Fibroblast of skin of abdomen (primary cell): Measurements from ENCODE around the gene SPATS2L.
A peak's percentile ranks its signal among the peaks of the same experiment; 100 is the strongest.
"Not testable (repeated sequence)": the region's sequence is repeated elsewhere in the genome, so short reads cannot be mapped to it uniquely, and the experiment has no call there.

Experiments
- DNase-seq: peaks from one replicate; pipeline ENCODE4 v3.0.0-alpha.2; 2013

The SPATS2L gene

DNA sequence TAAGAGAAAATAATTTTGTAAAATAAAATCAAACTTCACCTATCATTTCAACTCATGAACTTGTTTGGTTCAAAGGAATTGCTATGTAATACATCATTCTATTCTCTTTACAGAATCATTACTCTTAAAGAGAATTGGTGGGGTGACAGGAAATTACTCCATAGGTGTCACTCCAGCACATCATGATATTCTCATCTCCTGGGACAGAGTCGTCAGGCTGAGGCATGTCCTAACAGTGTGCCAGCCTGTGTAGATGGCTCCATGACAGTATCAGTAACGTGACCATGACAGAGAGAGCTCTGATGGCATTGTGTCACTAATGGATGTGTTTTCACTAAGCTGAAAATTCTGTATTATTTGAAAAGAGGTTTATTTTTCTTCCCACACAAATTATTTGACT lies 13.9 kb downstream of the SPATS2L start:
- no peak for DNase-seq

- DNase-seq = no peak
These were observed 14.5 kb downstream of the SPATS2L start for GRCh38 chr2:200320991-200321390.

- no peak for DNase-seq
These were observed 15.5 kb downstream of the SPATS2L start for GRCh38 chr2:200321780-200322534.

GRCh38 chr2:200322607-200323006 lies 16.1 kb downstream of the SPATS2L start:
- no peak for DNase-seq

DNA sequence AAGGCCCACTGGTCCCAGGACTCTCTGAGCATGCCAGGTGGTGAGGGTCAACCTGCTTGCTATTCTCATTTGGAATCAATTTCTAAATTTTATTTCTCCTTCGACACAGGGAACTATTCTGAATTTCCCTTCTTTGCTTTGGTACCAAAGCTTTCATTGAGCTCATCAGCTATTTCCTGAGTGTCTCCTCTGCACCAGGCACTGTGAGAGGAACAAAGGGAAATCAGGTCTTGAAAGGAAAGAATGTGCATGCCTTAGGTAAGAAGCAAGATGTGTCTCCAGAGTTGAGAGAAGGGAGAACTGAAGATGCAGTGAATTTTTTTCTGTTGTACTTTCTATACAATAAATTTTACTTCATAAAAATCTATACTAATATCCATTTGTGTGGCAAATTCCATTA lies 17.9 kb downstream of the SPATS2L start:
- DNase-seq = no peak

GRCh38 chr2:200329384-200329783 lies 22.9 kb downstream of the SPATS2L start:
- no peak for DNase-seq

GRCh38 chr2:200329798-200330197 lies 23.3 kb downstream of the SPATS2L start:
- no peak for DNase-seq

DNA sequence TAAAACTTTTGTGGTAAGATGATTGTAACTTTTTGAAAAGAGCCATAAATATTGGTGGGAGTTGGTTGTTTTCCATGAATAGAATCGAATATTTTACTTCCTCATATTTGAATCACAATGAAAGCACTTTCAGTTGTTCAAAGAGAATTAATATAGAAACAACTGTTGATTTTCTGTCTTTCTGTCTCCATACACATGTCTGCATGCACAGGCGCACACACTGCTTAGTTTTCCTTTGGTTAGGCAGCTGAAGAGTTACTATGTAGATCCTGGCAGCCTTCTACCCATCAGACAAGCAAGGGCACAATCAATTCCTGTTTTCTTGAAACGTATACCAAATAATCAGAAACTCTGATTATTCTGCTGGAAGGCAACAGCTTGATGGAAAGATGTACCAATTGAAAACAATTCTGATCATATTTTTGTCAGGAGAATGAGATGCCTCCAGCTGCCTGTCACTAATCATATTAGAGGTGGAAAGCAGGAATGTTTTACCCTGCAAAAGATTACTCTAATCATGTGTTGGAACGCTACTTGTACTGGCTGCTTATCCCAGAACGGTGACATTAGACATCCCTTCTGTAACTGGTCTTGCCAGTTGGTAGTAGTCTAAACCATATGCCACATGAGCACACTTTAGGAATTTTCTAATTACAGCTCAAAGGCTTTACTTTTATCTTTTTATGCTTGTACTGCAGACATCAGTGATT lies 24.0 kb downstream of the SPATS2L start:
- no peak for DNase-seq

- no peak for DNase-seq
These were observed 24.5 kb downstream of the SPATS2L start for GRCh38 chr2:200331061-200331400.

DNA sequence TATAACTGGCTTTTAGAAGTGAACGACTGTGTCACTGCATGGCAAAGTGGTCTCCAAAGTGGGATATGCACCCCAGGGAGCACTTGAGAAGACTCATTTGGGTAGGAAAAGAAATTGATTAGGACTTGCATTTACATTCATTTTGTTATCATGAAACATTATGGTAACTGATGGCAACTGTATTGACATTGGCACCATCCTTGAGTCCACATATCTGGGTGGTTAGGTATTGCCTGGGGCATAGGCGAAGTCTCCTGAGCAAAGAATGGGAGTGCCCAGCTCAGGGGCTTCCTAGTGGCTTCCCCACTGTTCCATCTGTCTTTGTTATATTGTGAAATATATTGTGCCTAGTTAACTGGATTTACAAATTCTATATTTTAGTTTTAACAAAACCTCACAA lies 29.2 kb downstream of the SPATS2L start:
- no peak for DNase-seq

DNA sequence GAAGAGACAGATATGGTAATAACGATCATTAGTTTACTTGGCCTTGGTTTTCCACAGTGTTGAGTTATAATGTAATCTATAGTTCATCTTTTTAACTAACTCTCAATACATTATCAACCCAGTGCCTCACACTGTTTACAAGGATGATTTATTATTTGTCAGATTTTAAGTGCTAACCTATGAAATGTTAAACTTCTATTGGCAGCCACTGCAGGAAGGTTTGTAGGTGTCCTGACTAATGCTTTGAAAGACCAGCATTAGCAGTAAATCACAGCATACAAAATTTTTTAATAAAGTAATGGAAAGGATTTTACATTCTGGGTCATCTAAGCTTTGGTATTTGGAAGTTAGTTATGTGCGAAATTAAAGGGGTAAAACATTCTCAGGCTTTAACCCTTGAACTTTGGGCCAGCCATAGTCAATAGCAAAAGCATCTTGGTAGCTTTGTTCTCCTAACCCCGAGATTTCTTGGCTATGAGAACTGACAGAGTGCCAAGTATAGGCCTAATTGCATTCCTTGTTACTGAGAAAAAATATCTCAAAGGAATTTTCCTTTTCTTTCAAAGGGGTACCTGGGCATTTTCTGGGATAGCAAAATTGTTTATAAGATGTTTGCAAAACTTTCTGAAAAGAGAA lies 30.6 kb downstream of the SPATS2L start:
- DNase-seq = peak; percentile 40

DNA sequence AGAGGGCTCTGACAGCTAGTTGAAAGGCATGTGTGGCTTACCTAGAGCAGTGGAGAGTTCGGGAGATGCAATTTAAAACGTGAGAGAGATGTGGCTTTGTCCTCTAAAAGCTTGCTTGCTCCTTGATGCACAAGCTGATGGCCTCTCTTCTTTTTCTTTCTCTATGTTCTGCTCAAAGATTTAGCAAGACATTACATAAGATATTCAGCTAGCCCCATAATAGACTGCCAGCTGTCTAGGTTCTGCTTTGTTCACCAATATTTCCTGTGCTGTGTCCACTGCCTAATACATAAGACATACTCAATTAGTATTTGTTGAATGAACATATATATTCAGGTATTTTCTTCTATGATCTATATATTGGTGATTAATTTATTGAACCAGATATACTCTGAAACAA lies 31.1 kb downstream of the SPATS2L start:
- no peak for DNase-seq

GRCh38 chr2:200338692-200339091 lies 32.2 kb downstream of the SPATS2L start:
- peak; percentile 20 for DNase-seq

DNA sequence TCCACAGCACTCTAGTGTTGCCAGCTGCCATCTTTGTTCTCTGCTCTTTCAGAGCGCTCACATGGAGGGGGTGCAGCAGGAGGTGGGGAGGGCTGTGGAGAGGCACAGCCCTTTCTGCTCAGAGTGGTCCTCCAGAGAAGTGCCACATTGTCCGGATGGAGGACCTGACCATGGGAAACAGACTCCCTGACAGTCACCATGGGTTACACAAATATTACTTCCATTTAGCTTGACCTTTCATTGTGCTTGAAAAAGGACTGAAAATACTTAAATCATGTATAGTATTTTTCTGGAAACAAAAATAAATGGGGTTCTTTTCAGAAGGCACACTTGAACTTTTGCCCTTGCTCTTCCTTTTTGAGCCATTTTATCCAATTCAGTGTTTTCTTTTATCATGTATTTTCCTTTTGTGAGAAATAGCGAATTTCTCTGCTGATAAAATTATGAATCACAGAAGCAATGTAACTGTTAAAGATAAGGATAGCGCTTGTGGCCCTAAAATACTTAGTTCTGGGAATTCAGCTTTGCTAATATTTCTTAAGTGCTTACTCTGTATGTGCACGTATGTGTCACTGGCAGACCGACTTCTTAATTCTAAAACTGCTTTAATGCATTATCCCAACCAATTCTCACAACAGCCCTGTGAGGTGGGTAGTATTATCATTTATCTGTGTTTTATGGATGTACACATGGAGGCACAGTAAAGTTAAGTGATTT lies 34.2 kb downstream of the SPATS2L start:
- DNase-seq = no peak

DNA sequence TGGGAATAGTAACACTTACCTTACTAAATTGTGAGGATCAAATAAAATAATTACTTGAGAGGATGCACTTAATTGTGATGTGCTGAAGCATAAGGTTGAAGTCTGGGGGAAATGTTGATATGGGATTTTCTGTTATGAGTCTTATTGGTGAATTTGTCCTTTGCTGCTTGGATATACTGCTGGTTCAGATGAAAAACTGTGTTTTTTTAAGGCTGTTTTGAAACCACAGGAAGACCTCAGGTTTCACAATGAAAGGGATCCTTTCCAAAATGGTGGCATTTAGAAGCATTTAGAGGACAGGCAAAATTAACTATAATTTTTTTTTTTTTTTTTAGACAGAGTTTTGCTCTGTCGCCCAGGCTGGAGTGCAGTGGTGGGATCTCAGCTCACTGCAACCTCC lies 34.9 kb downstream of the SPATS2L start:
- no peak for DNase-seq

DNA sequence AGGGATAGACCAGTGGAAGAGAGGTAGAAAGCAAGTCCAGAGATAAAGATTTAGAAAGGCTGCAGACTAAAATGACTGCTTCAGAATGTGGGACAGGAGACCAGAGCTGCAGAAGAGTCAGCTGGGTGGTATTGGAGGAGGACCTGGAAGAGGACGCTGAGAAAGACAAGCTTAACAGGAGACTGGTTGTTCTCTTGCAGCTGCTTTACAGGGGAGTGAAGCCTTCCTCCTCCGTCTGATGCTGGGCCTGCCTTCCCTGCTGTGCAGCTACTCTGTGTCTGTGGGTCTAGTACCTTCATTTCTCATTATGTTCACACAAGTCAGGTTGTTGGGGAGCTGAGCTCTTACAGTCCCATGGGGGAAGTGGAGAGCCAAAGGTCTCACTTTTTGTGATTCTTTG lies 35.7 kb downstream of the SPATS2L start:
- no peak for DNase-seq

DNA sequence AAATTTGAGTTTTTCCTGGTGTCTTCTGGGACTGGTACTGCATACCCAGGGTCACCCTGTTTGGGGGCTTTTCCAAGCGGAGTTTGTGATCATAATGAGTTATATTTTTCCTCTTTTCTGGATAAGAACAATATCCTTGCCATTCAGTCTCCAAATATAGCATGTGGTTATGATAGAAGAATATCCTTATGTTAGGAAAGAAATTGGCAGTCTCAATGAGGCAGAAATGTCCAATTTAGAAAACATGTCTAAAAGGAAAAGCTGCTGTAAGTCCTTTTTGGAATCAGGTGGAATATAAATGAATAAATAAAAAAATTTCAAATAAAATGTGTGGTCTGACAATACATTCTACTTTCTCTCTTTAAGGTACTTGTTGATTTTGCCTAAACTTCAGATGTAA lies 36.2 kb downstream of the SPATS2L start:
- DNase-seq = no peak

DNA sequence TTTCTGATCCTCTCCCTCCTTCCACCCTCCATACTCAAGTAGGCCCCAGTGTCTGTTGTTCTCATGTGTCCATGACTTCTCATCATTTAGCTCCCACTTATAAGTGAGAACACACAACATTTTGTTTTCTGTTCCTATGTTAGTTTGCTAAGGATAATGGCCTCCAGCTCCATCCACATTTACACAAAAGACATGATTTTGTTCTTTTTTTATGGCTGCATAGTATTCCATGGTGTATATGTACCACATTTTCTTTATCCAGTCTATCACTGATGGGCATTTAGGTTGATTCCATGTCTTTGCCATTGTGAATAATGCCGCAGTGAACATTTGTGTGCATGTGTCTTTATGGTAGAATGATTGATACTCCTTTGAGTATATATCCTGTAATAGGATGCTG lies 37.7 kb downstream of the SPATS2L start:
- DNase-seq = not testable (repeated sequence)

DNA sequence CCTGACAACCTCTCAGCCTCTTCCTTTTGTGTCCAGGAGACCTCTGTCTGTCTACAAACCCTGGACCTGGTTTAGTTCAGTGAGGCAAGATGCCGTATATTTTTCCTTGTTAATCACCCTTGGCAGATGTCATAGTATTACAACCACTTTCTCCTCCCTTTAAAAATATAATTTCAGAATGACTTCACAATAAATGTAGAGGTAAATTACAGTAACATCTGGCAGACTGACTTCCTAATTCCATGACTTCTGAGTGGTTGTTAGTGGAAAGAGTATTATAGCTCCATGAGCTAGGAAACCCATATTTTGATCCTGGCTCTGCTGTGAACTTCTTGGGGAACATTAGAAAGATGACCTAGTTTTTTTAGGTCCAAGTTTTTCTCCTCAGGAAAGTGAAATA lies 39.5 kb downstream of the SPATS2L start:
- DNase-seq = no peak

DNA sequence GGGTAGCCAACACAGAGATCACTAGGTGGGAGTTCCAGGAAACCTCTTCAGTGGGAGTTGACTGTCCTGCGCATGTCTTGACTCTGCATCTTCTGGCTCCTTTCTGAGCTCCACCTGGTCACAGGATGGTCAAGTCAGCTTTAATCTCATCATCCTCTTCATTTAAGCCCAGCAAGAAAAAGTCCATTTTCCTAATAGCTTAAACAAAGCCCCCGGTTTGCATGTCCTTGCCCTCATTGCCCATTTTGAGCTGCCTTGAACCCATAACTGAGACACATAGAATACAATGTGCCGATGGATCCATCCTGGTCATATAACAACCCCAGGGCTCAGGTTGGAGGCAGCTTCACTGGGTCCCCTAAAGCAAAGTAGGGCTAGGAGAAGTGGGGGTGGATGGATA lies 40.8 kb downstream of the SPATS2L start:
- no peak for DNase-seq

DNA sequence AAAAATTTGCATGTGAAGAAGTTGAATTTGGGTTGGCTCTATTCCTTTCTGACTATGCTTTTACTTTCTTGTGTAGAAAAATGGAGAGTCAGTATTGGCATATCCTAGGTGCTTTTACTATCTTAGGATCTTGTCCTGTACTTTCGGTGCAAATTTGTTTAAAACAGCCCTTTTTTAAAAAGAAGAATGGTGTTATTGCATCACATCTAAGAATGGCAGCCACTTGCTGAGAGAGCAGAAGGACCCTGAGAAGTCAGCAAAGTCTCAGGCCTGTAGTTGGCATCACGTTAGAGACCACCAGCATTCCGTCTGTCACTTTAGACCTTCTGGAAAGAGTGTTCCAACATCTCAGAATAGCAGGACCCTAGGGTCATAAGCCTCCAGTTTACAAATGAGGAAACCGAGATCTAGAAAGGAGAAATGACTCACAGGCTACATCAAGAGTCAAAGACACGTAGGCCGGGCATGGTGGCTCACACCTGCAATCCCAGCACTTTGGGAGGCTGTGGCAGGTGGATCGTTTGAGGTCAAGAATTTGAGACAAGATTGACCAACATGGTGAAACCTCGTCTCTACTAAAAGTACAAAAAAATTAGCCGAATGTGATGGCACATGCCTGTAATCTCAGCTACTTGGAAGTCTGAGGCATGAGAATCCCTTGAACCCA lies 42.5 kb downstream of the SPATS2L start:
- no peak for DNase-seq

GRCh38 chr2:200349868-200350267 lies 43.4 kb downstream of the SPATS2L start:
- no peak for DNase-seq

DNA sequence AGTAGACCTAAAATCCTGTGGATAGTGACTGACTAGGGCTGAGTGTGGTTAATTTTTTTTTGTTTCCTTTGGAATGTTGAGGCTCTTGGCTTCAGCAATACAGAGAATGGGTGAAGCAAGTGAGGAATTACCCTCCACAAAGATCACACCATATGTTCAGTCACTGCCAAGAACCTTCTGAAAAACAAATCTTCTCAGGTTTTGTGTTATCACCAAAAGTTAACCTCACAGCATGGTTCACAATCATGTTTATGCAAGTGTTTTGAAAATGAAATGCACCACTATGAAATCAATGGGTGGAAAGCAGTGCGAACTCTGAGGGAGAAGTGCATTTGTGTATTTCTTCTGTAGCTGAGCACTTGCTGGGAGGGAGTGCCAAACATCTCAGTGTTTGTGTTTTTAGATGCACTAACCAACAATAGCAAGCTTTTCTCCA lies 44.4 kb downstream of the SPATS2L start:
- DNase-seq = peak; percentile 74
